Effector memory CD4-positive, alpha-beta T cell (primary cell): ENCODE measurements around the gene SPATA25.
A peak's percentile ranks its signal among the peaks of the same experiment; 100 is the strongest.

Experiments
- DNase-seq, 3 donors: peaks; one replicate each; pipeline ENCODE4 v3.0.0-alpha.2; 2020
- H3K27ac ChIP-seq: 2 replicates; pipeline ENCODE4 v1.7.0; 2013; ENCODE audit warnings: mild to moderate bottlenecking, low read length, moderate library complexity; ENCODE audit not compliant: insufficient read depth, poor library complexity, severe bottlenecking
- H3K27me3 ChIP-seq: replicated peaks from 2 replicates; pipeline ENCODE4 v1.7.0; 2013; ENCODE audit warnings: mild to moderate bottlenecking, low read length; ENCODE audit not compliant: insufficient read depth, control insufficient read depth, poor library complexity, severe bottlenecking
- H3K36me3 ChIP-seq: 2 replicates; pipeline ENCODE4 v1.7.0; 2013; ENCODE audit warnings: mild to moderate bottlenecking, low read length, moderate library complexity; ENCODE audit not compliant: control insufficient read depth, insufficient read depth
- H3K4me1 ChIP-seq: 2 replicates; pipeline ENCODE4 v1.7.0; 2013; ENCODE audit warnings: low read length, mild to moderate bottlenecking; ENCODE audit not compliant: control insufficient read depth, insufficient read depth, poor library complexity, severe bottlenecking
- H3K4me3 ChIP-seq: 2 replicates; pipeline ENCODE4 v1.7.0; 2013; ENCODE audit warnings: low read length, low read depth, mild to moderate bottlenecking; ENCODE audit not compliant: insufficient read depth, poor library complexity, severe bottlenecking
- H3K9me3 ChIP-seq: 2 replicates; pipeline ENCODE4 v1.7.0; 2013; ENCODE audit warnings: mild to moderate bottlenecking, low read length, moderate library complexity; ENCODE audit not compliant: control insufficient read depth

Gene SPATA25

GRCh38 chr20:45863543-45864470 is 23.6 kb downstream of the SPATA25 start:
- Histone ChIP-seq H3K4me1 (no peaks in the 10 kb centered on the region), H3K36me3 (no peaks in the 10 kb centered on the region), H3K9me3 (no peaks in the 10 kb centered on the region), H3K4me3 (no peak overlapping the region), H3K27ac (no peak overlapping the region), H3K27me3 (no peaks in the 10 kb centered on the region)
- DNase-seq, result no peak

- no peaks in the 10 kb centered on the region for H3K27me3 ChIP-seq
- H3K4me3 ChIP-seq, result no peak overlapping the region
- DNase-seq, result no peak
- no peak overlapping the region for H3K27ac ChIP-seq
- H3K36me3 ChIP-seq, result no peaks in the 10 kb centered on the region
- no peaks in the 10 kb centered on the region for H3K9me3 ChIP-seq
- H3K4me1 ChIP-seq, result no peaks in the 10 kb centered on the region
Measured at GRCh38 chr20:45861221-45862075, 26.0 kb downstream of the SPATA25 start.

- Histone ChIP-seq H3K36me3 (no peaks in the 10 kb centered on the region), H3K4me3 (no peak overlapping the region), H3K27ac (no peak overlapping the region), H3K27me3 (no peaks in the 10 kb centered on the region), H3K4me1 (peaks cover 6% of the 10 kb centered on the region), H3K9me3 (no peaks in the 10 kb centered on the region)
- no peak for DNase-seq
Measured at GRCh38 chr20:45860560-45861220, 26.7 kb downstream of the SPATA25 start.

- Histone ChIP-seq H3K36me3 (no peaks in the 10 kb centered on the region), H3K27me3 (no peaks in the 10 kb centered on the region), H3K4me1 (peaks cover 10% of the 10 kb centered on the region), H3K4me3 (no peak overlapping the region), H3K27ac (no peak overlapping the region), H3K9me3 (no peaks in the 10 kb centered on the region)
- DNase-seq, result no peak
Measured at GRCh38 chr20:45859916-45860315, 27.5 kb downstream of the SPATA25 start.

- H3K27me3 ChIP-seq, result no peaks in the 10 kb centered on the region
- no peak for DNase-seq
- H3K9me3 ChIP-seq, result no peaks in the 10 kb centered on the region
- H3K4me3 ChIP-seq, result peak overlapping the region; percentile 89
- peak overlapping the region; percentile 84 for H3K27ac ChIP-seq
- no peaks in the 10 kb centered on the region for H3K36me3 ChIP-seq
- peaks cover 11% of the 10 kb centered on the region for H3K4me1 ChIP-seq
Measured at GRCh38 chr20:45857882-45858216, 29.6 kb downstream of the SPATA25 start.

- peak; percentile 84 to 93 (median 90) for DNase-seq
- peak within 1 kb of the TSS; percentile 84 for H3K27ac ChIP-seq
- peaks cover 11% of the 10 kb centered on the region for H3K4me1 ChIP-seq
- H3K36me3 ChIP-seq, result no peaks in the 10 kb centered on the region
- H3K9me3 ChIP-seq, result no peaks in the 10 kb centered on the region
- peak within 1 kb of the TSS; percentile 89 for H3K4me3 ChIP-seq
- no peaks in the 10 kb centered on the region for H3K27me3 ChIP-seq
Measured at GRCh38 chr20:45857114-45857881, 30.1 kb downstream of the SPATA25 start, which contains the start of the genes ACOT8 and ZSWIM3. Gene ACOT8, minus strand, starts transcription at chr20:45857392. Its CDS starts 77 bp downstream, at chr20:45857315. Gene ZSWIM3, plus strand, starts transcription at chr20:45857614. Its CDS starts 212 bp downstream, at chr20:45857826.

- Histone ChIP-seq H3K27ac (no peak overlapping the region), H3K4me3 (no peak overlapping the region), H3K4me1 (peaks cover 11% of the 10 kb centered on the region), H3K27me3 (no peaks in the 10 kb centered on the region), H3K36me3 (peaks cover 7% of the 10 kb centered on the region), H3K9me3 (no peaks in the 10 kb centered on the region)
- DNase-seq, result no peak
Measured at GRCh38 chr20:45853484-45853883, 33.9 kb downstream of the SPATA25 start.

- no peaks in the 10 kb centered on the region for H3K27me3 ChIP-seq
- H3K36me3 ChIP-seq, result peaks cover 12% of the 10 kb centered on the region
- no peak overlapping the region for H3K27ac ChIP-seq
- peaks cover 11% of the 10 kb centered on the region for H3K4me1 ChIP-seq
- no peaks in the 10 kb centered on the region for H3K9me3 ChIP-seq
- H3K4me3 ChIP-seq, result no peak overlapping the region
- DNase-seq, result no peak
Measured at GRCh38 chr20:45852326-45852725, 35.1 kb downstream of the SPATA25 start.

GRCh38 chr20:45851501-45851900 is 35.9 kb downstream of the SPATA25 start:
- no peak for DNase-seq
- Histone ChIP-seq H3K27me3 (no peaks in the 10 kb centered on the region), H3K27ac (no peak overlapping the region), H3K4me1 (peaks cover 11% of the 10 kb centered on the region), H3K36me3 (peaks cover 13% of the 10 kb centered on the region), H3K4me3 (no peak overlapping the region), H3K9me3 (no peaks in the 10 kb centered on the region)
